Keratinocyte (primary cell): ENCODE data around the gene KRTAP4-9. TPM values are rescaled to one million over a fixed set of nuclear protein-coding genes. Genes with fewer than 3 reads are reported as not detected.

Experiments used
- DNase-seq: peaks from one replicate; pipeline ENCODE4 v3.0.0-alpha.2; 2011; ENCODE audit warnings: low read depth, missing footprints, low spot score
- FAIRE-seq: peaks from 2 replicates; lab custom pipeline; 2011; peaks lifted over from hg19 to GRCh38; lab: Jason Lieb, UNC
- H2AFZ ChIP-seq: 2 replicates; pipeline ENCODE4 v1.6.0; 2012; ENCODE audit warnings: low read length, control low read depth, inconsistent platforms; ENCODE audit not compliant: control insufficient read depth
- H3K27ac ChIP-seq: 2 replicates; pipeline ENCODE4 v1.5.1; 2011; ENCODE audit warnings: low read length; ENCODE audit not compliant: control insufficient read depth, insufficient read depth
- H3K27me3 ChIP-seq: 3 replicates; pipeline ENCODE4 v1.6.0; 2011; ENCODE audit warnings: low read length; ENCODE audit not compliant: control insufficient read depth, insufficient read depth; ENCODE audit errors: extremely low read depth
- H3K36me3 ChIP-seq, 2 experiments: 2 replicates in 1 of 2; 3 replicates in 1 of 2; pipeline ENCODE4 v1.5.1; 2011; ENCODE audit warnings: low read length in 2 of 2, mild to moderate bottlenecking in 1 of 2; ENCODE audit not compliant: control insufficient read depth in 2 of 2, insufficient read depth in 2 of 2; ENCODE audit errors: extremely low read depth in 1 of 2
- H3K4me1 ChIP-seq: 3 replicates; pipeline ENCODE4 v1.5.1; 2011; ENCODE audit warnings: low read length; ENCODE audit not compliant: control insufficient read depth, insufficient read depth; ENCODE audit errors: extremely low read depth
- H3K4me2 ChIP-seq: 3 replicates; pipeline ENCODE4 v1.6.0; 2011; ENCODE audit warnings: low read depth, low read length; ENCODE audit not compliant: control insufficient read depth, insufficient read depth; ENCODE audit errors: extremely low read depth
- H3K4me3 ChIP-seq, 3 experiments: fragments of 200-600 bp in 1 of 3; sonication (generic) in 1 of 3; 2 replicates in 2 of 3; 3 replicates in 1 of 3; pipeline ENCODE4 v1.5.1; 2011 to 2016; ENCODE audit warnings: low read length in 3 of 3, mild to moderate bottlenecking in 3 of 3, control low read depth in 2 of 3, inconsistent platforms in 1 of 3, low read depth in 1 of 3, mixed read lengths in 1 of 3, mixed run types in 1 of 3, moderate library complexity in 1 of 3; ENCODE audit not compliant: control insufficient read depth in 2 of 3, insufficient read depth in 2 of 3; ENCODE audit errors: extremely low read depth in 1 of 3
- H3K79me2 ChIP-seq: 2 replicates; pipeline ENCODE4 v1.6.0; 2012; ENCODE audit warnings: low read length; ENCODE audit not compliant: control insufficient read depth, insufficient read depth
- H3K9ac ChIP-seq: 3 replicates; pipeline ENCODE4 v1.6.0; 2011; ENCODE audit warnings: low read length; ENCODE audit not compliant: control insufficient read depth, insufficient read depth; ENCODE audit errors: extremely low read depth
- H3K9me1 ChIP-seq: 3 replicates; pipeline ENCODE4 v1.6.0; 2011; ENCODE audit warnings: low read length; ENCODE audit not compliant: control insufficient read depth, insufficient read depth; ENCODE audit errors: extremely low read depth
- H3K9me3 ChIP-seq: 2 replicates; pipeline ENCODE4 v1.5.1; 2012; ENCODE audit warnings: low read depth, low read length; ENCODE audit not compliant: control insufficient read depth
- H4K20me1 ChIP-seq: 3 replicates; pipeline ENCODE4 v1.6.0; 2011; ENCODE audit warnings: low read length; ENCODE audit not compliant: control insufficient read depth, insufficient read depth; ENCODE audit errors: extremely low read depth
- EZH2 ChIP-seq: IDR thresholded peaks from one replicate; pipeline ENCODE4 v1.6.1; 2012; ENCODE audit warnings: inconsistent platforms, mild to moderate bottlenecking, low read length, moderate library complexity
- dilution Hi-C: fragments of 300-500 bp; cut with MboI; formaldehyde crosslinking; loops from one replicate; pipeline ENCODE4 v1.7.0; 2020; ENCODE audit warnings: low sequenced_read_pairs; ENCODE audit not compliant: extremely low pct_ligation_motif_present
- polyA plus RNA-seq, 5 experiments: library from polyadenylated mRNA; depleted of rRNA in 3 of 5; stranded (reverse) in 3 of 5; stranded (forward) in 1 of 5; unstranded in 1 of 5; fragments of >200 nt; gene quantifications; 1 replicate in 1 of 5; 2 replicates in 3 of 5; 3 replicates in 1 of 5; pipeline versions ENCODE4 v1.2.1 to v1.2.3, GENCODE V29; 2011 to 2012; ENCODE audit warnings: missing spikeins in 2 of 5, low read depth in 1 of 5, low replicate concordance in 1 of 5
- TF ChIP-seq, protein P1 (sequence below), 3 experiments: IDR thresholded peaks in 1 of 3; conservative IDR thresholded peaks in 1 of 3; optimal IDR thresholded peaks in 1 of 3; 2 replicates in 2 of 3; 3 replicates in 1 of 3; pipeline versions ENCODE3 to v1.5.1; 2011; ENCODE audit warnings: low read length in 3 of 3, mild to moderate bottlenecking in 3 of 3, moderate library complexity in 2 of 3, control low read depth in 1 of 3, inconsistent platforms in 1 of 3; ENCODE audit not compliant: insufficient read depth in 2 of 3; ENCODE audit errors: extremely low read depth in 1 of 3

The KRTAP4-9 gene
- polyA plus RNA-seq, 1 donor (not counting 4 experiments of a cell fraction or from before 2014, with no cell fraction given), result not detected

DNA sequence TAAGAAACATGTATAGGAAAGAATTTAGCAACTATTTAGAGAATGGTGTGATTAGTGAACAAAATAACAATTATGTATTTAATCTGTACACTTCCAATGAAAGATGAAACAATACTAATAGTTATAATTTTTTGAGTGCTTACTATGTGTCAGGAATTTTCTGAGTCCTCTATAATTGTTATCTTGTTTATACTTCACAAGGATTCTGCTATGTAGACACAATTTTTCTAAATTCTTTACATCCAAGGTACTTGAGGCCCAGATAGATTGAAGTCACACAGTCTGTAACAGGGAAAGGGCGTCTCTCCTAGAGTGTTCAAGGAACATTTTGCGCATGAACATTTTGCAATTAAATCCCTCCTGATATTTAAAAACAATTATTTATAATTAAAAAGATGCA lies 19.9 kb downstream of the KRTAP4-9 start:
- no peak for FAIRE-seq
- dilution Hi-C loops, result no loop called here

DNA sequence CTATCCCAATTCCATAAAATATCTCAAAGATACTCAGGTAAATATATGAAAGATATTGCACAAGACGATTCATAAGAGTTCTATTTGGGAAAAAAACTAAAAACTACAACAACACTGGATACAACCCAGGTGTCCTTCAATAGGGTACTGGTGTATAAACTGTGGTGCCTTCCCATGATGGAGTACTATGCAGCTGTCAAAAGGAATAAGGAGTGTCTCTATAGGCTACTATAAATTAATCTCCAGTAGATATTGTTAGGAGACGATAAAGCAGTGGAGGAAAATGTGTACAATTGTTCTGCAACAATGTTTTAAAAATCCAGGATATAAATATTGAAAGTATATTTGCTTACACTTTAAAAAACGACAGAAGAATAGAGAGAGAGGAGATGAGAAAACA lies 21.2 kb downstream of the KRTAP4-9 start:
- TF ChIP-seq EZH2, result no peak
- TF ChIP-seq, protein P1, sequence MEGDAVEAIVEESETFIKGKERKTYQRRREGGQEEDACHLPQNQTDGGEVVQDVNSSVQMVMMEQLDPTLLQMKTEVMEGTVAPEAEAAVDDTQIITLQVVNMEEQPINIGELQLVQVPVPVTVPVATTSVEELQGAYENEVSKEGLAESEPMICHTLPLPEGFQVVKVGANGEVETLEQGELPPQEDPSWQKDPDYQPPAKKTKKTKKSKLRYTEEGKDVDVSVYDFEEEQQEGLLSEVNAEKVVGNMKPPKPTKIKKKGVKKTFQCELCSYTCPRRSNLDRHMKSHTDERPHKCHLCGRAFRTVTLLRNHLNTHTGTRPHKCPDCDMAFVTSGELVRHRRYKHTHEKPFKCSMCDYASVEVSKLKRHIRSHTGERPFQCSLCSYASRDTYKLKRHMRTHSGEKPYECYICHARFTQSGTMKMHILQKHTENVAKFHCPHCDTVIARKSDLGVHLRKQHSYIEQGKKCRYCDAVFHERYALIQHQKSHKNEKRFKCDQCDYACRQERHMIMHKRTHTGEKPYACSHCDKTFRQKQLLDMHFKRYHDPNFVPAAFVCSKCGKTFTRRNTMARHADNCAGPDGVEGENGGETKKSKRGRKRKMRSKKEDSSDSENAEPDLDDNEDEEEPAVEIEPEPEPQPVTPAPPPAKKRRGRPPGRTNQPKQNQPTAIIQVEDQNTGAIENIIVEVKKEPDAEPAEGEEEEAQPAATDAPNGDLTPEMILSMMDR (optimal IDR thresholded peaks at IDR 0.05 in 1 of 3, IDR thresholded peaks at IDR 0.05 in 1 of 3, conservative IDR thresholded peaks at IDR 0.05 in 1 of 3; ENCODE audit: extremely low read depth in 1 of 3, insufficient read depth in 2 of 3, low read length in 3 of 3), result no peak
- FAIRE-seq, result no peak
- H3K9me1 ChIP-seq, result no peaks in the 10 kb centered on the region
- dilution Hi-C loops, result no loop called here
- H3K79me2 ChIP-seq, result no peaks in the 10 kb centered on the region
- no peaks in the 10 kb centered on the region for H3K9me3 ChIP-seq
- H3K4me2 ChIP-seq, result no peak overlapping the region
- DNase-seq, result no peak
- no peak overlapping the region for H3K27ac ChIP-seq
- H3K4me3 ChIP-seq, result no peak overlapping the region
- H3K36me3 ChIP-seq, result no peaks in the 10 kb centered on the region
- H4K20me1 ChIP-seq, result no peaks in the 10 kb centered on the region
- no peak overlapping the region for H3K9ac ChIP-seq
- H2AFZ ChIP-seq, result no peak overlapping the region
- no peaks in the 10 kb centered on the region for H3K27me3 ChIP-seq
- H3K4me1 ChIP-seq, result peaks cover 10% of the 10 kb centered on the region

More for the DNA sequence above, 19.9 kb downstream of the KRTAP4-9 start:
- peaks cover 6% of the 10 kb centered on the region for H3K4me1 ChIP-seq
- H3K9me3 ChIP-seq, result no peaks in the 10 kb centered on the region
- no peak for DNase-seq
- no peak overlapping the region for H3K9ac ChIP-seq
- no peaks in the 10 kb centered on the region for H4K20me1 ChIP-seq
- no peaks in the 10 kb centered on the region for H3K9me1 ChIP-seq
- no peak overlapping the region for H3K4me2 ChIP-seq
- H2AFZ ChIP-seq, result no peak overlapping the region
- H3K79me2 ChIP-seq, result no peaks in the 10 kb centered on the region
- H3K4me3 ChIP-seq, result no peak overlapping the region
- no peak for TF ChIP-seq EZH2
- TF ChIP-seq, protein P1 (optimal IDR thresholded peaks at IDR 0.05 in 1 of 3, IDR thresholded peaks at IDR 0.05 in 1 of 3, conservative IDR thresholded peaks at IDR 0.05 in 1 of 3; ENCODE audit: extremely low read depth in 1 of 3, insufficient read depth in 2 of 3, low read length in 3 of 3), result no peak
- no peaks in the 10 kb centered on the region for H3K27me3 ChIP-seq
- no peaks in the 10 kb centered on the region for H3K36me3 ChIP-seq
- no peak overlapping the region for H3K27ac ChIP-seq
